ENCODE measurements around the gene TIMP1. TPM values are rescaled to one million over a fixed set of nuclear protein-coding genes. Genes with fewer than 3 reads are reported as not detected.

TIMP1 gene

GRCh38 chrX:47629419-47630200 lies 47.4 kb downstream of the TIMP1 start, which contains the start of gene CFP:
TSS of gene CFP (minus strand) at chrX:47629930. CDS start at chrX:47629844, 86 bp downstream.
- Histone ChIP-seq H3K27me3 (ENCODE audit: control insufficient read depth, insufficient read depth, low read length) (no peaks in the 10 kb centered on the region), H3K4me3 (ENCODE audit: low read length) (no peak within 1 kb of the TSS), H3K36me3 (ENCODE audit: insufficient read depth, low read length) (peaks cover 3% of the 10 kb centered on the region), H3K9me3 (replicated peaks; ENCODE audit: low read length) (no peaks in the 10 kb centered on the region), H3K4me1 (ENCODE audit: control insufficient read depth, insufficient read depth, low read length) (no peaks in the 10 kb centered on the region), H3K9ac (ENCODE audit: low read depth, low read length) (no peak within 1 kb of the TSS), H3K4me2 (ENCODE audit: low read length) (no peak within 1 kb of the TSS)

- Histone ChIP-seq H3K27me3 (ENCODE audit: control insufficient read depth, insufficient read depth, low read length) (no peaks in the 10 kb centered on the region), H3K9ac (ENCODE audit: low read depth, low read length) (no peak overlapping the region), H3K9me3 (replicated peaks; ENCODE audit: low read length) (no peaks in the 10 kb centered on the region), H3K4me2 (ENCODE audit: low read length) (no peak overlapping the region), H3K4me1 (ENCODE audit: control insufficient read depth, insufficient read depth, low read length) (no peaks in the 10 kb centered on the region), H3K36me3 (ENCODE audit: insufficient read depth, low read length) (peaks cover 12% of the 10 kb centered on the region), H3K4me3 (ENCODE audit: low read length) (no peak overlapping the region)
Observed at GRCh38 chrX:47631676-47632075, 49.4 kb downstream of the TIMP1 start.

GRCh38 chrX:47632666-47633065 lies 50.4 kb downstream of the TIMP1 start:
- H3K9me3 ChIP-seq (replicated peaks; ENCODE audit: low read length): no peaks in the 10 kb centered on the region
- no peak overlapping the region for H3K4me3 ChIP-seq (ENCODE audit: low read length)
- H3K4me1 ChIP-seq (ENCODE audit: control insufficient read depth, insufficient read depth, low read length): no peaks in the 10 kb centered on the region
- H3K27me3 ChIP-seq (ENCODE audit: control insufficient read depth, insufficient read depth, low read length): no peaks in the 10 kb centered on the region
- H3K4me2 ChIP-seq (ENCODE audit: low read length): no peak overlapping the region
- no peak overlapping the region for H3K9ac ChIP-seq (ENCODE audit: low read depth, low read length)
- peaks cover 15% of the 10 kb centered on the region for H3K36me3 ChIP-seq (ENCODE audit: insufficient read depth, low read length)

- Histone ChIP-seq H3K4me3 (ENCODE audit: low read length) (no peak overlapping the region), H3K9me3 (replicated peaks; ENCODE audit: low read length) (no peaks in the 10 kb centered on the region), H3K4me1 (ENCODE audit: control insufficient read depth, insufficient read depth, low read length) (no peaks in the 10 kb centered on the region), H3K36me3 (ENCODE audit: insufficient read depth, low read length) (peaks cover 19% of the 10 kb centered on the region), H3K27me3 (ENCODE audit: control insufficient read depth, insufficient read depth, low read length) (no peaks in the 10 kb centered on the region), H3K9ac (ENCODE audit: low read depth, low read length) (no peak overlapping the region), H3K4me2 (ENCODE audit: low read length) (no peak overlapping the region)
Observed at GRCh38 chrX:47633689-47634590, 51.7 kb downstream of the TIMP1 start.

DNA sequence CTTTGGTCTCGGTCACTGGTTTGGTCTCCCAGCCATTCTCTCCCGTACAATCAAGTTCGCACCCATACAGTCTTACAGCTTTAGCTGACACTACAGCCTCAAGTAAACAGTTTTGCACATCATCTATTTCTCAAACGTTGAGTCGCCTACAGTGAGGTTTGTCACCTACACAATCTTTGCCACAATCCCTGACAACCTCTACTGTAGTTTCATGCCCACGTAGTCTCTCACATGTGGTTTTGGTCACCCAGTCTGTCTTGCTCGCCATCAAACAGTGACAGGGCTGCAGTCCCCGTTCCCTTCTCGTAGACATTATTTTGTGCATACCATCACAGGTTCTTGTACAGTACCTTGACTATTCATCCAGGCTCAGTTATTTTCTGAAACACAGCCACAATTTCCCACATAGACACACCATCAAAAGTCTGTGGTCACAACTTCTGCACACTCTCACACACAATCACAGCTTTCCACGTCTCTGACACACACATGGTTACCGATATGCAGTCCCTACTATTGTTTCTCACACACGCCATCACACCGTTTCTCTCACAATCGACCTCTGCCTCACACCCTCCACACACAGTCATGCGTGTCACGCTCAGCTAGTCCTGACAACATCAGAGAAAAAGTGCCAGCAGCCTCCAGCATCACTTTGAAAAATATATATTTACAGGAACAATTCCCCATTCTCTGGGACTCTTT lies 52.8 kb downstream of the TIMP1 start:
- H3K9me3 ChIP-seq (replicated peaks; ENCODE audit: low read length): no peaks in the 10 kb centered on the region
- H3K4me2 ChIP-seq (ENCODE audit: low read length): no peak overlapping the region
- H3K27me3 ChIP-seq (ENCODE audit: control insufficient read depth, insufficient read depth, low read length): no peaks in the 10 kb centered on the region
- no peak overlapping the region for H3K9ac ChIP-seq (ENCODE audit: low read depth, low read length)
- no peak overlapping the region for H3K4me3 ChIP-seq (ENCODE audit: low read length)
- H3K36me3 ChIP-seq (ENCODE audit: insufficient read depth, low read length): peaks cover 22% of the 10 kb centered on the region
- no peaks in the 10 kb centered on the region for H3K4me1 ChIP-seq (ENCODE audit: control insufficient read depth, insufficient read depth, low read length)

Small RNA genes within 50 kb of the gene (small RNA-seq; reads per million reads assigned to genes)
- gene MIR4769: not detected
